ENCODE data around the gene CFAP298.
"Not testable (repeated sequence)": the region's sequence is repeated elsewhere in the genome, so short reads cannot be mapped to it uniquely, and the experiment has no call there.

Gene CFAP298

DNA sequence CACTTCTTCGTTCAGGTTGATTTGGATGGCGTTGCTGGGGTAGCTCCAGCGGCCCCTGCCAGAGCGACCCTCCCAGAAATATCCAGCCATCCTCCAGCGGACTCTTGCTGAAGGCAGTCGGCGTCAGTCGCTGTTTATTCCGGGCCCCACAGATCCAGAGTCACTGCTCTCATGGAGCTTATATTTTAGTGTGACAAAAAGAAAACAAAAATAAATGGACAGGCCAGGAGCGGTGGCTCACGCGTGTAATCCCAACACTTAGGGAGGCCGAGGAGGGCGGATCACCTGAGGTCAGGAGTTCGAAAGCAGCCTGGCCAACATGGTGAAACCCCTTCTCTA is 791 bp upstream of the CFAP298 start:
- H2AK5ac ChIP-seq (ENCODE audit: low read length): no peak overlapping the region
- no peak overlapping the region for H3K23ac ChIP-seq (ENCODE audit: low read length)
- no peak overlapping the region for H3K27ac ChIP-seq (ENCODE audit: low read depth, low read length)
- no peak overlapping the region for H4K5ac ChIP-seq (ENCODE audit: low read length)
- peak overlapping the region; percentile 71 for H3K4ac ChIP-seq (ENCODE audit: low read depth, low read length)
- H3K4me1 ChIP-seq (ENCODE audit: control insufficient read depth, low read depth, low read length): no peaks in the 10 kb centered on the region
- no peak overlapping the region for H2BK5ac ChIP-seq (ENCODE audit: low read length)
- peaks cover 6% of the 10 kb centered on the region for H3K79me2 ChIP-seq (ENCODE audit: control insufficient read depth, insufficient read depth, low read length)
- peaks cover 3% of the 10 kb centered on the region for H3K79me1 ChIP-seq (ENCODE audit: low read length)
- DNase-seq: no peak
- peak overlapping the region; percentile 16 for H3K18ac ChIP-seq (ENCODE audit: low read length)
- H3K27me3 ChIP-seq (ENCODE audit: insufficient read depth, low read length, poor library complexity): no peaks in the 10 kb centered on the region
- no peak overlapping the region for H2BK120ac ChIP-seq (ENCODE audit: low read depth, low read length)
- peak overlapping the region; percentile 91 for H3K56ac ChIP-seq (ENCODE audit: low read length)
- H3K4me2 ChIP-seq (ENCODE audit: low read length): peak overlapping the region; percentile 58
- H3K4me3 ChIP-seq (ENCODE audit: low read length): peak overlapping the region; percentile 64
- H2BK15ac ChIP-seq (replicated peaks; ENCODE audit: low read depth): no peak overlapping the region
- no peak overlapping the region for H4K8ac ChIP-seq (ENCODE audit: low read depth, low read length)
- no CpG with 5 or more reads among the region's 15 CpGs for WGBS (ENCODE audit: extremely low coverage, insufficient coverage, low lambda C conversion rate)
- peak overlapping the region; percentile 87 for H3K9ac ChIP-seq (ENCODE audit: low read length)
- H3K36me3 ChIP-seq (ENCODE audit: control insufficient read depth, insufficient read depth, low read length): no peaks in the 10 kb centered on the region

DNA sequence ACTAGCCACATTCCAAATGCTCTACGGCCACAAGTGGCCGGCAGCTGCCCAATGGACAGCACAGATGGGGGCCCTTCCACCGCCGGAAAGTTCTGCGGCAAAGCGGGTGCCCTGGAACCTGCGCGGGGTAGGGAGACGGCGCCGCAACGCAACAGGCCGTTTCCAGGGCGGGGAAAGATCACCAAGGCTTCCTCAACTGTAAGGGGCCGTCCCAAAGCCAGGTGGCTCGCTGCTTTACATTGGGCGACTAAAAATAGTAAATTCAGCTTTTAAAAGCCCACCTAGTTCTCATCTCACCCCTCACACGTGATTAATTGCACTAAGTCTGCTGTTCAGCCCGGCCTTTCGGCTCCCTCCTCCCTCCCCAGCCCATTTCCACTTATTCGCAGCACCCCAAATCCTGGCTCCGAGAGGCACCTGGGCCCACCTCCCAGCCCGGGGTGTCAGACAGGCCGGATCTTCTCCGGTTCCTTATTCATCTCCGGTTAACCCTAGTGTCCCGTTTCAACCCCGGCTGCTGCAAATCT is 643 bp downstream of the CFAP298 start:
- peak overlapping the region; percentile 87 for H3K9ac ChIP-seq (ENCODE audit: low read length)
- no peak overlapping the region for H2AK5ac ChIP-seq (ENCODE audit: low read length)
- peak overlapping the region; percentile 64 for H3K4me3 ChIP-seq (ENCODE audit: low read length)
- H2BK120ac ChIP-seq (ENCODE audit: low read depth, low read length): no peak overlapping the region
- no peaks in the 10 kb centered on the region for H3K27me3 ChIP-seq (ENCODE audit: insufficient read depth, low read length, poor library complexity)
- H3K36me3 ChIP-seq (ENCODE audit: control insufficient read depth, insufficient read depth, low read length): no peaks in the 10 kb centered on the region
- H3K56ac ChIP-seq (ENCODE audit: low read length): peak overlapping the region; percentile 91
- H3K18ac ChIP-seq (ENCODE audit: low read length): no peak overlapping the region
- H3K79me2 ChIP-seq (ENCODE audit: control insufficient read depth, insufficient read depth, low read length): peaks cover 6% of the 10 kb centered on the region
- peak; percentile 42 for DNase-seq
- H2BK15ac ChIP-seq (replicated peaks; ENCODE audit: low read depth): no peak overlapping the region
- H3K4ac ChIP-seq (ENCODE audit: low read depth, low read length): no peak overlapping the region
- no peak overlapping the region for H4K8ac ChIP-seq (ENCODE audit: low read depth, low read length)
- H3K23ac ChIP-seq (ENCODE audit: low read length): no peak overlapping the region
- H3K4me2 ChIP-seq (ENCODE audit: low read length): peak overlapping the region; percentile 96
- H2BK5ac ChIP-seq (ENCODE audit: low read length): no peak overlapping the region
- H4K5ac ChIP-seq (ENCODE audit: low read length): no peak overlapping the region
- WGBS (ENCODE audit: extremely low coverage, insufficient coverage, low lambda C conversion rate): no CpG with 5 or more reads among the region's 28 CpGs
- H3K4me1 ChIP-seq (ENCODE audit: control insufficient read depth, low read depth, low read length): peaks cover under 1% of the 10 kb centered on the region
- H3K79me1 ChIP-seq (ENCODE audit: low read length): peaks cover 3% of the 10 kb centered on the region
- peak overlapping the region; percentile 89 for H3K27ac ChIP-seq (ENCODE audit: low read depth, low read length)

DNA sequence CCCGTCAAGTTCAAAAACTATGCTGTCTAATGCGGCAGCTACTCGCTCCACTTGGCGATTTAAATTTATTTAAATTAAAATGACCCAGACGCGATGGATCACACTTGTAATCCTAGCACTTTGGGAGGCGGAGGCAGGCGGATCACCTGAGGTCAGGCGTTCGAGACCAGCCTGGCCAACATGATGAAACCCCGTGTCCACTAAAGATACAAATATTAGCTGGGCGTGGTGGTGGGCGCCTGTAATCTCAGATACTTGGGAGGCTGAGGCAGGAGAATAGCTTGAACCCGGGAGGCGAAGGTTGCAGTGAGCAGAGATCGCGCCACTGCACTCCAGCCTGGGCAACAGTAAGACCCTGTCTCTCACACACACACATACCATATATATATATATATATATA is 1.2 kb downstream of the CFAP298 start:
- H3K36me3 ChIP-seq (ENCODE audit: control insufficient read depth, insufficient read depth, low read length); H4K5ac ChIP-seq (ENCODE audit: low read length); H3K79me2 ChIP-seq (ENCODE audit: control insufficient read depth, insufficient read depth, low read length); H2BK15ac ChIP-seq (replicated peaks; ENCODE audit: low read depth); H2BK120ac ChIP-seq (ENCODE audit: low read depth, low read length); H4K8ac ChIP-seq (ENCODE audit: low read depth, low read length); H3K4me1 ChIP-seq (ENCODE audit: control insufficient read depth, low read depth, low read length); H2AK5ac ChIP-seq (ENCODE audit: low read length); H3K4me3 ChIP-seq (ENCODE audit: low read length); H2BK5ac ChIP-seq (ENCODE audit: low read length); H3K27ac ChIP-seq (ENCODE audit: low read depth, low read length); H3K56ac ChIP-seq (ENCODE audit: low read length); H3K18ac ChIP-seq (ENCODE audit: low read length); H3K4me2 ChIP-seq (ENCODE audit: low read length); H3K4ac ChIP-seq (ENCODE audit: low read depth, low read length); DNase-seq; H3K23ac ChIP-seq (ENCODE audit: low read length); H3K27me3 ChIP-seq (ENCODE audit: insufficient read depth, low read length, poor library complexity); H3K79me1 ChIP-seq (ENCODE audit: low read length); H3K9ac ChIP-seq (ENCODE audit: low read length): not testable (repeated sequence)
- no CpG with 5 or more reads among the region's 17 CpGs for WGBS (ENCODE audit: extremely low coverage, insufficient coverage, low lambda C conversion rate)

DNA sequence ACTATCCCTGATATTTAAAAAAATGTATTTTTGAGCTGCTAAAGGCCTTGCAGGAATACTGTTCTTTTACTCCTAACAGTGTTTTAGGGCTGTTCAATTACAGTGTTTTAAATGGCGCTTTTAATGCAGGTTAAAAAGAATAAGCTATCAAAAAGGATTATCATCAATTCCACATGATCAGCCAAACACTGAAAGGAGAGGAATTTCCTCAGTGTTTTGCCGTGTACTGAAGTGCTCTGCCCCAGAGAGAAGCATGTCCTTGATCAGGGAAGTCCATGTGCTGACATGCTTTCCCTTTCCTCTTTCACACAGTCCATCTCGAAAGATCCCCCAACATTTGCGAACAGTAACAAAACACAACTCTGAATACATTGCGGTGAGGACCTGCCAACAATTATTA is 3.3 kb downstream of the CFAP298 start:
- H4K5ac ChIP-seq (ENCODE audit: low read length): no peak overlapping the region
- WGBS (ENCODE audit: extremely low coverage, insufficient coverage, low lambda C conversion rate): no CpG with 5 or more reads among the region's 5 CpGs
- H3K23ac ChIP-seq (ENCODE audit: low read length): no peak overlapping the region
- H2BK120ac ChIP-seq (ENCODE audit: low read depth, low read length): no peak overlapping the region
- H3K27me3 ChIP-seq (ENCODE audit: insufficient read depth, low read length, poor library complexity): no peaks in the 10 kb centered on the region
- no peak overlapping the region for H3K4me2 ChIP-seq (ENCODE audit: low read length)
- H3K18ac ChIP-seq (ENCODE audit: low read length): no peak overlapping the region
- no peak overlapping the region for H3K56ac ChIP-seq (ENCODE audit: low read length)
- no peak overlapping the region for H2BK5ac ChIP-seq (ENCODE audit: low read length)
- no peak overlapping the region for H3K4ac ChIP-seq (ENCODE audit: low read depth, low read length)
- no peak overlapping the region for H2BK15ac ChIP-seq (replicated peaks; ENCODE audit: low read depth)
- no peak overlapping the region for H2AK5ac ChIP-seq (ENCODE audit: low read length)
- H3K4me3 ChIP-seq (ENCODE audit: low read length): no peak overlapping the region
- H3K4me1 ChIP-seq (ENCODE audit: control insufficient read depth, low read depth, low read length): peaks cover 6% of the 10 kb centered on the region
- peaks cover under 1% of the 10 kb centered on the region for H3K36me3 ChIP-seq (ENCODE audit: control insufficient read depth, insufficient read depth, low read length)
- H3K79me2 ChIP-seq (ENCODE audit: control insufficient read depth, insufficient read depth, low read length): peaks cover 6% of the 10 kb centered on the region
- H3K9ac ChIP-seq (ENCODE audit: low read length): no peak overlapping the region
- DNase-seq: no peak
- H3K27ac ChIP-seq (ENCODE audit: low read depth, low read length): no peak overlapping the region
- H4K8ac ChIP-seq (ENCODE audit: low read depth, low read length): no peak overlapping the region
- H3K79me1 ChIP-seq (ENCODE audit: low read length): peaks cover 3% of the 10 kb centered on the region

DNA sequence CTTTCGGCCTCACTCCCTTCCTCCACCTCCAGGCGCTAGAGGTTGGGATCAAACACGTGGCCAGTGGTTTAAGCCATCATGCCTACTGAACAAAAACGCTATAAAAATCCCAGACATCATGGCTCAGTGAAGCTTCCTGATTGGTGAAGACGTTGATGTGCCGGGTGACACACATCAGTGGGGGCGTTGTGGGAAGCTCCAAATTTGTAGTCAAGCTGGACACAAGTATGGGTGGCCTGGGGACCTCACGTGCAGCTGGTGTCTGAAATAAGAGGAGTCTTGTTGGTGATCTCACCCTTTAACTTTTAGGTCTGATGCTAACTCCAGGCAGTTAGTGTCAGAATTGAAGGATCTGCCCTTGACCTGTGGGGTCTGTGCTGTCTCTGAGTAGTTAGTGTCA is 6.7 kb downstream of the CFAP298 start:
- Histone ChIP-seq H2BK120ac (ENCODE audit: low read depth, low read length) (no peak overlapping the region), H3K4me3 (ENCODE audit: low read length) (no peak overlapping the region), H2BK15ac (replicated peaks; ENCODE audit: low read depth) (no peak overlapping the region), H2AK5ac (ENCODE audit: low read length) (no peak overlapping the region), H3K56ac (ENCODE audit: low read length) (no peak overlapping the region), H3K4me2 (ENCODE audit: low read length) (no peak overlapping the region), H3K27ac (ENCODE audit: low read depth, low read length) (peak overlapping the region; percentile 7), H3K9ac (ENCODE audit: low read length) (no peak overlapping the region), H3K18ac (ENCODE audit: low read length) (no peak overlapping the region), H3K79me1 (ENCODE audit: low read length) (peaks cover 1% of the 10 kb centered on the region), H3K4ac (ENCODE audit: low read depth, low read length) (no peak overlapping the region), H3K27me3 (ENCODE audit: insufficient read depth, low read length, poor library complexity) (no peaks in the 10 kb centered on the region), H3K4me1 (ENCODE audit: control insufficient read depth, low read depth, low read length) (peaks cover 6% of the 10 kb centered on the region), H4K8ac (ENCODE audit: low read depth, low read length) (no peak overlapping the region), H2BK5ac (ENCODE audit: low read length) (no peak overlapping the region), H3K23ac (ENCODE audit: low read length) (no peak overlapping the region), H3K36me3 (ENCODE audit: control insufficient read depth, insufficient read depth, low read length) (peaks cover 2% of the 10 kb centered on the region), H4K5ac (ENCODE audit: low read length) (no peak overlapping the region), H3K79me2 (ENCODE audit: control insufficient read depth, insufficient read depth, low read length) (peaks cover 3% of the 10 kb centered on the region)
- DNase-seq: no peak
- no CpG with 5 or more reads among the region's 8 CpGs for WGBS (ENCODE audit: extremely low coverage, insufficient coverage, low lambda C conversion rate)

DNA sequence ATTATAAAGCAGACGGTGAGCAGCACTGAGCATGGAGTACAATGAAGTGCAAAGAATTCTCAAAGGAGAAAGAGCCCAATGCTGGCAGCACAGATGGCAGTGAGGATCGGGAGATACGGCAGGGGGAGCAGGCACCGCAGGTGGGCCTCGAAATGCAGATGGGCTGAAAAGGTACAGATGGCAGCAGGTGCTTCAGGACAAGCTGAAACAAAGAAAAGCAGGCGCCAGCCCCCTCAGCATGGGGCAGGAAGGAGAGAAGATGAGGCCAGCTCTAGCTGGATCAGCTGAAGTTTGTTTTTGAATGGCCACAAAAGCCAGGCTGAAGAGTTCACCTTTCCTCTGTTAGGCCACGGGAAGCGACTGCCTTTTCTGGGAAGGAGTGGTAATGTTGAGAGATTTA is 7.7 kb downstream of the CFAP298 start:
- Histone ChIP-seq H3K27me3 (ENCODE audit: insufficient read depth, low read length, poor library complexity) (no peaks in the 10 kb centered on the region), H3K36me3 (ENCODE audit: control insufficient read depth, insufficient read depth, low read length) (peaks cover 4% of the 10 kb centered on the region), H3K9ac (ENCODE audit: low read length) (no peak overlapping the region), H2BK15ac (replicated peaks; ENCODE audit: low read depth) (no peak overlapping the region), H3K27ac (ENCODE audit: low read depth, low read length) (no peak overlapping the region), H3K4me1 (ENCODE audit: control insufficient read depth, low read depth, low read length) (peaks cover 6% of the 10 kb centered on the region), H3K4me2 (ENCODE audit: low read length) (no peak overlapping the region), H3K4me3 (ENCODE audit: low read length) (no peak overlapping the region), H2BK120ac (ENCODE audit: low read depth, low read length) (no peak overlapping the region), H3K18ac (ENCODE audit: low read length) (no peak overlapping the region), H4K8ac (ENCODE audit: low read depth, low read length) (no peak overlapping the region), H2BK5ac (ENCODE audit: low read length) (no peak overlapping the region), H3K79me1 (ENCODE audit: low read length) (no peaks in the 10 kb centered on the region), H3K56ac (ENCODE audit: low read length) (no peak overlapping the region), H3K23ac (ENCODE audit: low read length) (no peak overlapping the region), H3K79me2 (ENCODE audit: control insufficient read depth, insufficient read depth, low read length) (no peaks in the 10 kb centered on the region), H4K5ac (ENCODE audit: low read length) (no peak overlapping the region), H3K4ac (ENCODE audit: low read depth, low read length) (no peak overlapping the region), H2AK5ac (ENCODE audit: low read length) (no peak overlapping the region)
- peak; percentile 16 for DNase-seq
- no CpG with 5 or more reads among the region's 8 CpGs for WGBS (ENCODE audit: extremely low coverage, insufficient coverage, low lambda C conversion rate)
